ENCODE results near the gene ESPNL.

- TF ChIP-seq CTCF (IDR thresholded peaks at IDR 0.05) (no peak), POLR2A (IDR thresholded peaks at IDR 0.05) (no peak)
Observed at GRCh38 chr2:238130111-238130695, 30.1 kb downstream of the ESPNL start.

All from tibial nerve (tissue), 3 donors.